Measurements from ENCODE around the gene PFKFB3.
"Not testable (repeated sequence)": the region's sequence is repeated elsewhere in the genome, so short reads cannot be mapped to it uniquely, and the experiment has no call there.

PFKFB3 gene

GRCh38 chr10:6186894-6187256 is 15.9 kb upstream of the PFKFB3 start:
- TF ChIP-seq EZH2phosphoT487 (IDR thresholded peaks at IDR 0.05; ENCODE audit: borderline replicate concordance, low read length) (no peak), CTCF (IDR thresholded peaks at IDR 0.05; ENCODE audit: low read depth, low read length, poor library complexity, severe bottlenecking) (no peak)
- no peak overlapping the region for H3K4me3 ChIP-seq (ENCODE audit: low read length)
- H3K9me3 ChIP-seq (ENCODE audit: control insufficient read depth, insufficient read depth, low read length): no peaks in the 10 kb centered on the region
- H3K27me3 ChIP-seq (ENCODE audit: control insufficient read depth, low read length): no peaks in the 10 kb centered on the region
- no peaks in the 10 kb centered on the region; the same call in 1 of the 2 replicates for H4K20me1 ChIP-seq (ENCODE audit: control insufficient read depth, insufficient read depth, low read depth, low read length)
- H3K4me2 ChIP-seq (ENCODE audit: low read length): no peak overlapping the region
- peaks cover 11% of the 10 kb centered on the region for H3K79me2 ChIP-seq (ENCODE audit: control insufficient read depth, low read length)
- no peaks in the 10 kb centered on the region for H3F3A ChIP-seq (ENCODE audit: control insufficient read depth, insufficient read depth)
- H3K27ac ChIP-seq (ENCODE audit: low read depth, low read length): no peak overlapping the region
- no peaks in the 10 kb centered on the region for H3K9me2 ChIP-seq (replicated peaks; ENCODE audit: control insufficient read depth, low read length)
- peaks cover 12% of the 10 kb centered on the region for H3K4me1 ChIP-seq (ENCODE audit: control insufficient read depth, low read length)
- no peaks in the 10 kb centered on the region for H3K36me3 ChIP-seq (ENCODE audit: control insufficient read depth, low read length)

GRCh38 chr10:6187278-6187677 is 15.5 kb upstream of the PFKFB3 start:
- no peaks in the 10 kb centered on the region for H3K9me3 ChIP-seq (ENCODE audit: control insufficient read depth, insufficient read depth, low read length)
- H3K9me2 ChIP-seq (replicated peaks; ENCODE audit: control insufficient read depth, low read length): no peaks in the 10 kb centered on the region
- peaks cover 9% of the 10 kb centered on the region for H3K79me2 ChIP-seq (ENCODE audit: control insufficient read depth, low read length)
- H3K36me3 ChIP-seq (ENCODE audit: control insufficient read depth, low read length): no peaks in the 10 kb centered on the region
- H3K4me1 ChIP-seq (ENCODE audit: control insufficient read depth, low read length): peaks cover 10% of the 10 kb centered on the region
- H3K27me3 ChIP-seq (ENCODE audit: control insufficient read depth, low read length): no peaks in the 10 kb centered on the region
- TF ChIP-seq EZH2phosphoT487 (IDR thresholded peaks at IDR 0.05; ENCODE audit: borderline replicate concordance, low read length) (no peak), CTCF (IDR thresholded peaks at IDR 0.05; ENCODE audit: low read depth, low read length, poor library complexity, severe bottlenecking) (no peak)
- H4K20me1 ChIP-seq (ENCODE audit: control insufficient read depth, insufficient read depth, low read depth, low read length): no peaks in the 10 kb centered on the region
- no peaks in the 10 kb centered on the region for H3F3A ChIP-seq (ENCODE audit: control insufficient read depth, insufficient read depth)
- H3K27ac ChIP-seq (ENCODE audit: low read depth, low read length): no peak overlapping the region
- no peak overlapping the region for H3K4me2 ChIP-seq (ENCODE audit: low read length)
- H3K4me3 ChIP-seq (ENCODE audit: low read length): no peak overlapping the region

GRCh38 chr10:6190033-6190432 is 12.7 kb upstream of the PFKFB3 start:
- not testable (repeated sequence) for H3K36me3 ChIP-seq (ENCODE audit: control insufficient read depth, low read length); H3K9me2 ChIP-seq (replicated peaks; ENCODE audit: control insufficient read depth, low read length); H3K4me2 ChIP-seq (ENCODE audit: low read length); H3K4me3 ChIP-seq (ENCODE audit: low read length); H4K20me1 ChIP-seq (ENCODE audit: control insufficient read depth, insufficient read depth, low read depth, low read length); H3K4me1 ChIP-seq (ENCODE audit: control insufficient read depth, low read length); H3K27ac ChIP-seq (ENCODE audit: low read depth, low read length); H3K27me3 ChIP-seq (ENCODE audit: control insufficient read depth, low read length); H3F3A ChIP-seq (ENCODE audit: control insufficient read depth, insufficient read depth); H3K9me3 ChIP-seq (ENCODE audit: control insufficient read depth, insufficient read depth, low read length)
- H3K79me2 ChIP-seq (ENCODE audit: control insufficient read depth, low read length): peaks cover 12% of the 10 kb centered on the region; the same call in 1 of the 2 replicates

- Histone ChIP-seq H3K36me3 (ENCODE audit: control insufficient read depth, low read length) (no peaks in the 10 kb centered on the region), H3K27ac (ENCODE audit: low read depth, low read length) (no peak overlapping the region), H3K4me2 (ENCODE audit: low read length) (no peak overlapping the region), H3K4me3 (ENCODE audit: low read length) (no peak overlapping the region), H3K9me3 (ENCODE audit: control insufficient read depth, insufficient read depth, low read length) (no peaks in the 10 kb centered on the region), H3K4me1 (ENCODE audit: control insufficient read depth, low read length) (peaks cover 8% of the 10 kb centered on the region), H3K79me2 (ENCODE audit: control insufficient read depth, low read length) (peaks cover 16% of the 10 kb centered on the region; the same call in 1 of the 2 replicates), H3F3A (ENCODE audit: control insufficient read depth, insufficient read depth) (no peaks in the 10 kb centered on the region), H3K9me2 (replicated peaks; ENCODE audit: control insufficient read depth, low read length) (no peaks in the 10 kb centered on the region), H4K20me1 (ENCODE audit: control insufficient read depth, insufficient read depth, low read depth, low read length) (no peaks in the 10 kb centered on the region), H3K27me3 (ENCODE audit: control insufficient read depth, low read length) (no peaks in the 10 kb centered on the region)
- no peak for TF ChIP-seq CTCF (IDR thresholded peaks at IDR 0.05; ENCODE audit: low read depth, low read length, poor library complexity, severe bottlenecking)
- no peak for TF ChIP-seq EZH2phosphoT487 (IDR thresholded peaks at IDR 0.05; ENCODE audit: borderline replicate concordance, low read length)
Measured at GRCh38 chr10:6191147-6191546, 11.6 kb upstream of the PFKFB3 start.
